Trophoblast cell (in vitro differentiated cells and primary cell): ENCODE results near the gene PAX4.

ENCODE experiments used
- DNase-seq, 2 donors: peaks; one replicate each; pipeline ENCODE4 v3.0.0-alpha.2; 2016
- H2AFZ ChIP-seq: 2 replicates; pipeline ENCODE4 v1.6.1; 2013; ENCODE audit warnings: low read length, moderate library complexity, mild to moderate bottlenecking; ENCODE audit not compliant: insufficient read depth, poor library complexity
- H2AK5ac ChIP-seq: 2 replicates; pipeline ENCODE4 v1.6.1; 2013; ENCODE audit warnings: mild to moderate bottlenecking, low read length
- H2BK120ac ChIP-seq: 2 replicates; pipeline ENCODE4 v1.6.1; 2013; ENCODE audit warnings: low read length, mild to moderate bottlenecking, moderate library complexity; ENCODE audit not compliant: insufficient read depth, poor library complexity
- H2BK12ac ChIP-seq: 2 replicates; pipeline ENCODE4 v1.6.1; 2013; ENCODE audit warnings: mild to moderate bottlenecking, low read length, moderate library complexity
- H2BK5ac ChIP-seq: 2 replicates; pipeline ENCODE4 v1.6.1; 2013; ENCODE audit warnings: low read length, low read depth, moderate library complexity, mild to moderate bottlenecking; ENCODE audit not compliant: poor library complexity
- H3K14ac ChIP-seq: 2 replicates; pipeline ENCODE4 v1.6.1; 2013; ENCODE audit warnings: mild to moderate bottlenecking, low read length
- H3K18ac ChIP-seq: 2 replicates; pipeline ENCODE4 v1.6.1; 2013; ENCODE audit warnings: mild to moderate bottlenecking, low read length
- H3K23ac ChIP-seq: 2 replicates; pipeline ENCODE4 v1.6.1; 2013; ENCODE audit warnings: low read length
- H3K27ac ChIP-seq: 2 replicates; pipeline ENCODE4 v1.5.1; 2013; ENCODE audit warnings: low read depth, mild to moderate bottlenecking, inconsistent platforms, low read length, moderate library complexity
- H3K27me3 ChIP-seq: 2 replicates; pipeline ENCODE4 v1.6.1; 2013; ENCODE audit warnings: inconsistent platforms, mild to moderate bottlenecking, low read length, moderate library complexity; ENCODE audit not compliant: insufficient read depth
- H3K36me3 ChIP-seq, 2 experiments: 1 replicate in 1 of 2; 2 replicates in 1 of 2; pipeline ENCODE4 v1.6.1; 2013; ENCODE audit warnings: low read length in 2 of 2, mild to moderate bottlenecking in 2 of 2, moderate library complexity in 1 of 2; ENCODE audit not compliant: insufficient read depth in 2 of 2, control insufficient read depth in 1 of 2
- H3K4ac ChIP-seq: 2 replicates; pipeline ENCODE4 v1.6.1; 2013; ENCODE audit warnings: low read depth, mild to moderate bottlenecking, low read length, moderate library complexity
- H3K4me1 ChIP-seq, 2 experiments: 1 replicate in 1 of 2; 2 replicates in 1 of 2; pipeline ENCODE4 v1.6.1; 2013; ENCODE audit warnings: low read length in 2 of 2, mild to moderate bottlenecking in 2 of 2, moderate library complexity in 1 of 2; ENCODE audit not compliant: insufficient read depth in 2 of 2, control insufficient read depth in 1 of 2
- H3K4me2 ChIP-seq: 2 replicates; pipeline ENCODE4 v1.6.1; 2013; ENCODE audit warnings: inconsistent platforms, mild to moderate bottlenecking, low read length, moderate library complexity
- H3K4me3 ChIP-seq: 2 replicates; pipeline ENCODE4 v1.5.1; 2013; ENCODE audit warnings: mild to moderate bottlenecking, low read depth, low read length, inconsistent platforms
- H3K79me1 ChIP-seq: one replicate; pipeline ENCODE4 v1.6.1; 2013; ENCODE audit warnings: low read length
- H3K79me2 ChIP-seq: 2 replicates; pipeline ENCODE4 v1.6.1; 2013; ENCODE audit warnings: low read length, mild to moderate bottlenecking; ENCODE audit not compliant: control insufficient read depth, insufficient read depth, poor library complexity
- H3K9ac ChIP-seq: 2 replicates; pipeline ENCODE4 v1.6.1; 2013; ENCODE audit warnings: mild to moderate bottlenecking, low read length
- H3K9me3 ChIP-seq: 2 replicates; pipeline ENCODE4 v1.6.1; 2013; ENCODE audit warnings: low read depth, mild to moderate bottlenecking, control low read depth, inconsistent platforms, low read length; ENCODE audit not compliant: insufficient read depth
- H4K12ac ChIP-seq: 2 replicates; pipeline ENCODE4 v1.6.1; 2013; ENCODE audit warnings: low read depth, mild to moderate bottlenecking, low read length, moderate library complexity
- H4K8ac ChIP-seq: 2 replicates; pipeline ENCODE4 v1.6.1; 2013; ENCODE audit warnings: low read depth, mild to moderate bottlenecking, low read length, moderate library complexity
- H4K91ac ChIP-seq: one replicate; pipeline ENCODE4 v1.6.1; 2013; ENCODE audit warnings: low read depth, mild to moderate bottlenecking, low read length, moderate library complexity
- WGBS: extraction: QIAGEN DNeasy Blood & Tissue Kit; methylation state at CpG from one replicate; pipeline ENCODE4 v1.1.7; 2013; ENCODE audit warnings: missing lambda C conversion rate; ENCODE audit not compliant: insufficient read length, insufficient coverage; ENCODE audit errors: extremely low coverage; 5-methylcytosine and 5-hydroxymethylcytosine counted together

Gene PAX4

GRCh38 chr7:127589896-127590295 is 28.0 kb downstream of the PAX4 start:
- H3K9ac ChIP-seq = no peak overlapping the region
- H4K12ac ChIP-seq = no peak overlapping the region
- no peak overlapping the region for H3K18ac ChIP-seq
- H3K14ac ChIP-seq = no peak overlapping the region
- no peak overlapping the region for H3K27ac ChIP-seq
- H2AK5ac ChIP-seq = no peak overlapping the region
- no peak overlapping the region for H2AFZ ChIP-seq
- no peak overlapping the region for H2BK120ac ChIP-seq
- no peak overlapping the region for H3K23ac ChIP-seq
- no peak overlapping the region for H3K4me3 ChIP-seq
- H3K4ac ChIP-seq = no peak overlapping the region
- no peaks in the 10 kb centered on the region for H3K9me3 ChIP-seq
- H3K36me3 ChIP-seq = peaks cover 12 to 16% of the 10 kb centered on the region in 2 experiments
- H3K79me2 ChIP-seq = peaks cover 12% of the 10 kb centered on the region
- H3K79me1 ChIP-seq = peaks cover 16% of the 10 kb centered on the region
- H4K8ac ChIP-seq = no peak overlapping the region
- H4K91ac ChIP-seq = no peak overlapping the region
- no peak for DNase-seq
- H3K4me2 ChIP-seq = no peak overlapping the region
- peaks cover 12 to 16% of the 10 kb centered on the region in 2 experiments for H3K4me1 ChIP-seq
- no peaks in the 10 kb centered on the region for H3K27me3 ChIP-seq
- no CpG with 5 or more reads among the region's 3 CpGs for WGBS
- H2BK5ac ChIP-seq = no peak overlapping the region
- no peak overlapping the region for H2BK12ac ChIP-seq

- DNase-seq = peak; percentile 55 to 69
- no peak overlapping the region for H2AK5ac ChIP-seq
- H3K18ac ChIP-seq = peak overlapping the region; percentile 87
- H3K4me3 ChIP-seq = peak overlapping the region; percentile 90
- peaks cover 14% of the 10 kb centered on the region for H3K79me2 ChIP-seq
- H3K4ac ChIP-seq = peak overlapping the region; percentile 76
- H3K4me1 ChIP-seq = peaks cover 21 to 26% of the 10 kb centered on the region in 2 experiments
- peak overlapping the region; percentile 87 for H4K91ac ChIP-seq
- peak overlapping the region; percentile 65 for H2BK5ac ChIP-seq
- H2BK120ac ChIP-seq = peak overlapping the region; percentile 85
- no peaks in the 10 kb centered on the region for H3K27me3 ChIP-seq
- peaks cover 12 to 16% of the 10 kb centered on the region in 2 experiments for H3K36me3 ChIP-seq
- H3K9me3 ChIP-seq = no peaks in the 10 kb centered on the region
- H3K9ac ChIP-seq = peak overlapping the region; percentile 83
- H3K14ac ChIP-seq = peak overlapping the region; percentile 88
- WGBS = no CpG with 5 or more reads among the region's 43 CpGs
- peak overlapping the region; percentile 36 for H3K27ac ChIP-seq
- H3K4me2 ChIP-seq = peak overlapping the region; percentile 87
- no peak overlapping the region for H2BK12ac ChIP-seq
- H3K79me1 ChIP-seq = peaks cover 16% of the 10 kb centered on the region
- peak overlapping the region; percentile 91 for H4K8ac ChIP-seq
- H3K23ac ChIP-seq = no peak overlapping the region
- peak overlapping the region; percentile 81 for H4K12ac ChIP-seq
- H2AFZ ChIP-seq = peak overlapping the region; percentile 80
Measured at GRCh38 chr7:127588697-127589482, 29.1 kb downstream of the PAX4 start.

GRCh38 chr7:127588019-127588696 is 29.8 kb downstream of the PAX4 start, which contains the start of gene ARF5:
ARF5 (plus strand) TSS chr7:127588411; CDS start chr7:127588499, 88 bp downstream.
- peak within 1 kb of the TSS; percentile 65 for H2BK5ac ChIP-seq
- peaks cover 23 to 29% of the 10 kb centered on the region in 2 experiments for H3K4me1 ChIP-seq
- peaks cover 13 to 17% of the 10 kb centered on the region in 2 experiments for H3K36me3 ChIP-seq
- H3K79me1 ChIP-seq = peaks cover 16% of the 10 kb centered on the region
- peak within 1 kb of the TSS; percentile 81 for H4K12ac ChIP-seq
- no CpG with 5 or more reads among the region's 77 CpGs for WGBS
- peak within 1 kb of the TSS; percentile 76 for H3K4ac ChIP-seq
- H3K23ac ChIP-seq = no peak within 1 kb of the TSS
- H4K8ac ChIP-seq = peak within 1 kb of the TSS; percentile 91
- H3K9ac ChIP-seq = peak within 1 kb of the TSS; percentile 83
- peaks cover 14% of the 10 kb centered on the region for H3K79me2 ChIP-seq
- peak within 1 kb of the TSS; percentile 90 for H3K4me3 ChIP-seq
- peak within 1 kb of the TSS; percentile 89 for H3K4me2 ChIP-seq
- no peaks in the 10 kb centered on the region for H3K9me3 ChIP-seq
- H4K91ac ChIP-seq = peak within 1 kb of the TSS; percentile 87
- H3K14ac ChIP-seq = peak within 1 kb of the TSS; percentile 88
- H2AK5ac ChIP-seq = peak within 1 kb of the TSS; percentile 38
- peak; percentile 76 to 89 for DNase-seq
- H2BK120ac ChIP-seq = peak within 1 kb of the TSS; percentile 85
- peak within 1 kb of the TSS; percentile 87 for H3K18ac ChIP-seq
- H3K27ac ChIP-seq = peak within 1 kb of the TSS; percentile 36
- no peak within 1 kb of the TSS for H2BK12ac ChIP-seq
- H2AFZ ChIP-seq = peak within 1 kb of the TSS; percentile 80
- no peaks in the 10 kb centered on the region for H3K27me3 ChIP-seq

GRCh38 chr7:127587663-127588018 is 30.3 kb downstream of the PAX4 start:
- peak overlapping the region; percentile 70 for H3K4me3 ChIP-seq
- H3K79me1 ChIP-seq = peaks cover 16% of the 10 kb centered on the region
- peak overlapping the region; percentile 55 for H3K18ac ChIP-seq
- peaks cover 23 to 29% of the 10 kb centered on the region in 2 experiments for H3K4me1 ChIP-seq
- H3K9ac ChIP-seq = peak overlapping the region; percentile 82
- H3K36me3 ChIP-seq = peaks cover 18 to 22% of the 10 kb centered on the region in 2 experiments
- H3K9me3 ChIP-seq = no peaks in the 10 kb centered on the region
- H2BK5ac ChIP-seq = peak overlapping the region; percentile 5
- H2BK12ac ChIP-seq = no peak overlapping the region
- H4K8ac ChIP-seq = peak overlapping the region; percentile 91
- H4K91ac ChIP-seq = peak overlapping the region; percentile 46
- H4K12ac ChIP-seq = peak overlapping the region; percentile 5
- peak overlapping the region; percentile 19 for H3K4ac ChIP-seq
- no CpG with 5 or more reads among the region's 20 CpGs for WGBS
- H3K14ac ChIP-seq = peak overlapping the region; percentile 54
- DNase-seq = peak in 1 of 2 donors; percentile 31
- H3K4me2 ChIP-seq = peak overlapping the region; percentile 89
- peak overlapping the region; percentile 38 for H2AK5ac ChIP-seq
- H3K27ac ChIP-seq = no peak overlapping the region
- H2AFZ ChIP-seq = peak overlapping the region; percentile 57
- H2BK120ac ChIP-seq = no peak overlapping the region
- H3K23ac ChIP-seq = no peak overlapping the region
- H3K27me3 ChIP-seq = no peaks in the 10 kb centered on the region
- H3K79me2 ChIP-seq = peaks cover 14% of the 10 kb centered on the region
